CD4-positive, CD25-positive, alpha-beta regulatory T cell (primary cell): ENCODE results near the gene CSF3R. TPM values are rescaled to one million over a fixed set of nuclear protein-coding genes. Genes with fewer than 3 reads are reported as not detected.

Source experiments
- ATAC-seq, 2 donors: fragments of 150-1000 bp; cut with Tn5 transposase; one replicate each; pipeline ENCODE4 v1.10.0; 2021; ENCODE audit warnings: low read depth in 2 of 2, moderate number of reproducible peaks in 2 of 2, moderate library complexity in 1 of 2
- DNase-seq, 3 donors: peaks; one replicate each; pipeline versions ENCODE4 v3.0.0 to v3.0.0-alpha.2; 2012 to 2022; ENCODE audit warnings: mixed read lengths in 1 of 3
- H3K27ac ChIP-seq: one replicate; pipeline ENCODE4 v1.7.0; 2013; ENCODE audit warnings: mild to moderate bottlenecking, low read length; ENCODE audit not compliant: insufficient read depth, poor library complexity, severe bottlenecking
- H3K27me3 ChIP-seq: one replicate; pipeline ENCODE4 v1.7.0; 2013; ENCODE audit warnings: low read length; ENCODE audit not compliant: control insufficient read depth, insufficient read depth
- H3K36me3 ChIP-seq: one replicate; pipeline ENCODE4 v1.7.0; 2013; ENCODE audit warnings: mild to moderate bottlenecking, low read length, moderate library complexity; ENCODE audit not compliant: control insufficient read depth, insufficient read depth
- H3K4me1 ChIP-seq: 2 replicates; pipeline ENCODE4 v1.7.0; 2013; ENCODE audit warnings: mild to moderate bottlenecking, low read length; ENCODE audit not compliant: insufficient read depth, control insufficient read depth, poor library complexity, severe bottlenecking
- H3K4me3 ChIP-seq: one replicate; pipeline ENCODE4 v1.7.0; 2013; ENCODE audit warnings: low read depth, mild to moderate bottlenecking, low read length, moderate library complexity
- H3K9me3 ChIP-seq, 2 experiments: 1 replicate in 1 of 2; 2 replicates in 1 of 2; pipeline ENCODE4 v1.7.0; 2013; ENCODE audit warnings: low read length in 2 of 2, mild to moderate bottlenecking in 1 of 2, moderate library complexity in 1 of 2; ENCODE audit not compliant: control insufficient read depth in 2 of 2
- H3K27ac Mint-ChIP-seq, 3 donors: one replicate each; pipeline ENCODE4 v1.8.0; 2020 to 2022; ENCODE audit warnings: mild to moderate bottlenecking in 3 of 3, mixed read lengths in 3 of 3, moderate library complexity in 2 of 3
- H3K27me3 Mint-ChIP-seq: one replicate; pipeline ENCODE4 v1.8.0; 2022; ENCODE audit warnings: mild to moderate bottlenecking, mixed read lengths
- H3K36me3 Mint-ChIP-seq: one replicate; pipeline ENCODE4 v1.8.0; 2020; ENCODE audit warnings: mixed read lengths
- H3K4me1 Mint-ChIP-seq, 4 donors: one replicate each; pipeline ENCODE4 v1.8.0; 2020 to 2022; ENCODE audit warnings: mixed read lengths in 4 of 4, mild to moderate bottlenecking in 1 of 4
- H3K4me3 Mint-ChIP-seq, 4 donors: one replicate each; pipeline ENCODE4 v1.8.0; 2020 to 2022; ENCODE audit warnings: mild to moderate bottlenecking in 4 of 4, mixed read lengths in 4 of 4, moderate library complexity in 3 of 4
- H3K9me3 Mint-ChIP-seq, 7 donors: one replicate each; pipeline ENCODE4 v1.8.0; 2020 to 2022; ENCODE audit warnings: mixed read lengths in 7 of 7, mild to moderate bottlenecking in 3 of 7, moderate library complexity in 2 of 7
- polyA plus RNA-seq, 4 donors: library from polyadenylated mRNA; unstranded; fragments of 300-500 nt; fragmentation: Illumina TruSeq; gene quantifications; one replicate each; pipeline ENCODE4 v1.2.3, GENCODE V29; 2021
- total RNA-seq: library from RNA; stranded (reverse); gene quantifications from one replicate; pipeline ENCODE4 v1.2.3, GENCODE V29; 2022

CSF3R gene
- 3.6 TPM for total RNA-seq
- polyA plus RNA-seq = under 1 TPM in 3 of 4 donors, not detected in 1; 0.10 to 0.33 (median 0.13) TPM

DNA sequence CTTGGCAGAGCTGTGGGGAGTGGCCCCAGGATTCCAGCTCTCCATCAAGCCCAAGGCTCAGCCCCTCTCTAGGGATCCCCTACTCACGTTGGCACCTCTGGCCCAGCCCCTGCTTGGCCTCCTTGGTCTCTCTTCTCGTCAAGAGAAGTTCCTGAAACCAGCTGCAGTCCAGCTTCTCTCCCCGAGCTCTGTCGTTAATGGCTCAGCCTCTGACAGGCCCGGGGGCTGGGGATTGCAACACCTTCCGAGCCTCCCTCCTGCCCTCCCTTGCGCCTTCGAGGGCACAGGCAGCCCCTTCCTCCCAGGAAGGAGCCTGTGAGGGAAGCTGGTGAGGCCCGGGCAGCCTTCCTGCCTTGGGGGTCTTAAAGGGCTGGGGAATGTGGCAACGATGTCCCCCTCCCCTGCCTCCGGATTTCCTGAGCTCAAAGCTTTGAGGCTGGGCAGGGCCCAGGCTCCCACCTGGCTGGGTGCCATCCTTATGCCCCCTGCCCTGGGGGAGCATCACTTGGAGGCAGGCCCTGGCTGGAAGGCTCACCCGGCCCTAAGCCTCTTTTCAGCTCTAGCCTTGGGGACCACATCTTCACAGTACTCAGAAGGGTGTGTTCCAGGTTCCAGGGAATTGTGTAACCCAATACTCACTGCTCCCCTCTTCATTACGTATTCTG, at the start of gene CSF3R:
TSS of gene CSF3R (minus strand) at position 190 of the 665 bp plus-strand sequence. CDS start 3,417 bp downstream, outside the sequence.
- Histone ChIP-seq H3K27me3 (peaks cover 2% of the 10 kb centered on the region), H3K9me3 (no peaks in the 10 kb centered on the region), H3K4me3 (no peak within 1 kb of the TSS), H3K27ac (no peak within 1 kb of the TSS), H3K4me1 (peaks cover 4% of the 10 kb centered on the region), H3K36me3 (no peaks in the 10 kb centered on the region)
- H3K4me1 Mint-ChIP-seq = peaks cover 0 to 12% (median 1%) of the 10 kb centered on the region in 4 donors
- no peak for DNase-seq
- no peaks in the 10 kb centered on the region for H3K36me3 Mint-ChIP-seq
- H3K27ac Mint-ChIP-seq = peak within 1 kb of the TSS in 1 of 3 donors; percentile 75
- H3K27me3 Mint-ChIP-seq = peaks cover 20% of the 10 kb centered on the region
- no peaks in the 10 kb centered on the region for H3K9me3 Mint-ChIP-seq
- no peak for ATAC-seq
- H3K4me3 Mint-ChIP-seq = peak within 1 kb of the TSS in 3 of 4 donors; percentile 12 to 76 (median 62)

DNA sequence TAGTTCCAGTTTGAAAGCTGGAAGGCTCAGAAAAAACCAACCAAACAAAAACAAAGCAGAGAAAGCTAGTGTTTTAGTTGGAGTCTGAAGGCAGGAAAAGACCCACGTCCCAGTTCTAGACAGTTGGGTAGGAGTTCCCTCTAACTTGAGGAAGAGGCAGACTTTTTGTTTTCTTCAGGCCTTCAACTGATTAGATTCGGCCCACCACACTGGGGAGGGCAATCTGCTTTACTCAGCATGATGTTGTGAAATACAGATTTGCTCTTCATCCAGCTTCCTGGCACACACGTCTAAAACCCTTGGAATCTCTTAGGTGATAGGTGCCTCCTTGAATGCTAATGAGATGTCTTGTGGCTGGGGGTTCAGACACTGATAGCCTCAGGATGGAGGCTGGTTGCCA, 49.1 kb upstream of the CSF3R start:
- H3K27ac ChIP-seq = no peak overlapping the region
- no peaks in the 10 kb centered on the region for H3K9me3 ChIP-seq
- Mint-ChIP-seq H3K4me3 (no peak overlapping the region), H3K36me3 (no peaks in the 10 kb centered on the region), H3K4me1 (no peaks in the 10 kb centered on the region), H3K27ac (no peak overlapping the region), H3K27me3 (peaks cover 15% of the 10 kb centered on the region), H3K9me3 (peaks cover 0 to 3% (median 0%) of the 10 kb centered on the region in 7 donors)
- ATAC-seq (no peak), DNase-seq (no peak)
- H3K4me3 ChIP-seq = no peak overlapping the region
- no peaks in the 10 kb centered on the region for H3K4me1 ChIP-seq
- no peaks in the 10 kb centered on the region for H3K36me3 ChIP-seq
- H3K27me3 ChIP-seq = no peaks in the 10 kb centered on the region

DNA sequence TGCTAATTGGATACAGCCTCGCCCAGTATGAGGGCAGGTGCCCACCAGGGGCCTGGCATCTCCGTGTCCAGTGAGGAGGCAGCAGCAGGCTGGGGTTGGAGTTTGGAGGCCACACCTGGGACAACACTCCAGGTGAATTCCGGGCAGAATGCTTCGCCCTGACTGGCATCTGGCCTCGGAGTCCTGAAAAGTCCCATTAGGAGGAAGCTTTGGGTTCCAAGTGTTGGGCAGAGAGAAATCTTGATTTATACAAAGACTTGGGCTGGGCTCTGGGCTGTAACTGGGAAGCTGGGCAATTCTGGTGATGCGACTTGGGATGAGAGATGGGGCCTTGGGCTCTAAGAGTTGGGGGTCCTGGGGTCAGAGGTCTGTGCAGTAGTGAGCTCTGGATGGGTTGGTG, 48.1 kb upstream of the CSF3R start:
- Mint-ChIP-seq H3K27ac (no peak overlapping the region), H3K9me3 (peaks cover 0 to 3% (median 0%) of the 10 kb centered on the region in 7 donors), H3K36me3 (no peaks in the 10 kb centered on the region), H3K4me1 (no peaks in the 10 kb centered on the region), H3K4me3 (no peak overlapping the region), H3K27me3 (peaks cover 13% of the 10 kb centered on the region)
- Histone ChIP-seq H3K4me3 (no peak overlapping the region), H3K9me3 (no peaks in the 10 kb centered on the region), H3K4me1 (no peaks in the 10 kb centered on the region), H3K27ac (no peak overlapping the region), H3K27me3 (no peaks in the 10 kb centered on the region), H3K36me3 (no peaks in the 10 kb centered on the region)
- ATAC-seq (no peak), DNase-seq (no peak)

DNA sequence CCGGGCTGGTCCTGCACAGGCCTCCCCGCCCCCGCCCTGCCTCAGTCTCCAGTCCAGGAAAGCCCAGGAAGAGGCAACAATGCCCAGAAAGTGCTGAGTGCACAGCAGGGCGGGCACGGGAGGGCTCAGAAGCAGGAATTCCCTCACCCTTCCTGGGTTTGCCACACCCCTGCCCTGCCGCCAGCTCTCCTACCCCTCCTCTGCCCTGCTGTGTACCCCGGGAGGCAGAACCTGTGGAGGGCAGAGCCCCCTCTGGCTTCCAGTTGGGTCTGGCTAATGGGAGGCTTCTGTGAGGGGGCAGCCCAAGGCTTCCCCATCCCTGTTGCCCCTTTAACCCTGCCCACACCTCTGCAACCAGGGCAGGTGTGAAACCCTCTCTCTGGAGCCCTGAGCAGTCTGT, 47.5 kb upstream of the CSF3R start:
- H3K9me3 Mint-ChIP-seq = peaks cover 0 to 3% (median 0%) of the 10 kb centered on the region in 7 donors

DNA sequence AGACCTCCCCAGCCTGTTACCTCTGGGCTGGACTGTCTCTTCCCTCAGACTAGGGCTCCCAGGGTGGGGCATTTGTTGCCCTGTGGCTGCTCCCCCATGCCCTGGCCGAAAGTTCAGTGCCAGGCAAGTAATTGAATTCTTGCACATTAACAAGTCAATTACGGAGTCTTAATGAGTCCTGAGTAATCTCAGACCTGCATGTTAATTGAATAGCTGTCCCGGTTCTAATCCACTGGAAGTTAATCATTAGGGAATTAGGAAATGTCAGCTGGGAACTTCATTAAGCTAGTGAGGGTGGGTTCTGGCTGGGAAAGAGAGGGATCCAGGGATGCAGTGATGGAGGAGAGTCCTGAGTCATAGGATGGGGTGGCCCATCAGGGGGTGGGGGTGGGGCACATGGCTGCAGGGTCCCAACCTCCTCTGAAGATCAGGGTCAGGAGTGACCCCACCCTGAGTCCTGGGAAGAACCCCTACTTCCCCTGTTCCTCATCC, 47.1 kb upstream of the CSF3R start:
- Histone ChIP-seq H3K9me3 (no peaks in the 10 kb centered on the region), H3K27me3 (no peaks in the 10 kb centered on the region), H3K36me3 (no peaks in the 10 kb centered on the region), H3K27ac (no peak overlapping the region), H3K4me3 (no peak overlapping the region), H3K4me1 (no peaks in the 10 kb centered on the region)
- H3K4me1 Mint-ChIP-seq = no peaks in the 10 kb centered on the region
- peak overlapping the region in 1 of 3 donors; percentile 11 for H3K27ac Mint-ChIP-seq
- ATAC-seq = no peak
- H3K9me3 Mint-ChIP-seq = peaks cover 0 to 3% (median 0%) of the 10 kb centered on the region in 7 donors
- no peak overlapping the region for H3K4me3 Mint-ChIP-seq
- no peaks in the 10 kb centered on the region for H3K36me3 Mint-ChIP-seq
- peaks cover 6% of the 10 kb centered on the region for H3K27me3 Mint-ChIP-seq
- DNase-seq = no peak

More for the DNA sequence above, 47.5 kb upstream of the CSF3R start:
- DNase-seq = no peak
- peaks cover 8% of the 10 kb centered on the region for H3K27me3 Mint-ChIP-seq
- Histone ChIP-seq H3K9me3 (no peaks in the 10 kb centered on the region), H3K27ac (no peak overlapping the region), H3K4me1 (no peaks in the 10 kb centered on the region), H3K4me3 (no peak overlapping the region), H3K36me3 (no peaks in the 10 kb centered on the region), H3K27me3 (no peaks in the 10 kb centered on the region)
- H3K36me3 Mint-ChIP-seq = no peaks in the 10 kb centered on the region
- H3K27ac Mint-ChIP-seq = no peak overlapping the region
- no peak overlapping the region for H3K4me3 Mint-ChIP-seq
- no peaks in the 10 kb centered on the region for H3K4me1 Mint-ChIP-seq
- no peak for ATAC-seq

DNA sequence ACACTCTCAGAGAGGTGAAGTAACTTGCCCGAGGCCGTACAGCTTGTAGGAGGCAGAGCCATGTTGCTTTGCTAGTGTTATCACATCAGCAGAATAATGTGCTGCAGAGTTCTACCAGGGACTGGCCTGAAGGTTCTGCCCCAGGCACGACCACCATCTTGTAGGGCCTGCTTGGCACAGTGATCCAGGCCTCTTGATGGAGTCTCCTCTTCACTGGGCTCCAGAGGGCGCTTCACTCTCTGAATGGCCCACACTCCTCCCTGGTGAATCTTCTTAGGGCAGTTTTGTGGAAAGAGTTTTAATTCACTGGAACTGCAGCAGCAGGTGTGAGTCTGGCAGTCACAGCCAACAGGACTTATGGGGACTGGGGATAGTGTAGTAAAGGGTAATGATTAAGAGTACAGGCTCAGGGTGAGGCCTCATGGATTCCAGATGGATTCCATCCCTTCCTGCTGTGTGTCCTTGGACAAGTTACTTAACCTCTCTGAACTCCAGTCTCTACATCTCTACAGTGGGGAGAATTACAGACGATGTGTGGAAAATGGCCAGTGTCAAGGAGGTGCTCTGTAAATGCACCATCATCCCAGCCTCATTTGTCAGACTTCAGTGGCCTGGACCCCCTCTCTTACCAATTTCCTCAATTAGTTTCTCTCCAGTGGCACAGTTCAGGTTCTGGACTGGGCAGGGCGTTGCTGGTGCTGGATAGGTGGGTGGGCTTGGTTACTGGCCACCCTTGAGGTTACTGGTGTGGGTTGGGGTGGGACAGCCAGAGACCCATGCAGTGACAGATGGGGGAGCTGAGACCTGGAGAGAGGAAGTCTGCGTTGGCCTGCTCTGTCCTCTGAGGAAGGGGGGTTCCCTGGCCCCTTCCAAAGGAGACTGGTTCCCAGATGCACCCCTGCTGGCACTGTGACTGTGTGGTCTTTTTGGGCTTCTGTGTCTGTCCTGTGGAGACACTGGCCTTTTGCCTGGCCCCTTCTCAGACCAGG, 45.9 kb upstream of the CSF3R start:
- DNase-seq = no peak
- Histone ChIP-seq H3K27me3 (no peaks in the 10 kb centered on the region), H3K4me3 (no peak overlapping the region), H3K36me3 (no peaks in the 10 kb centered on the region), H3K4me1 (no peaks in the 10 kb centered on the region), H3K27ac (no peak overlapping the region), H3K9me3 (no peaks in the 10 kb centered on the region)
- no peak for ATAC-seq
- no peak overlapping the region for H3K27ac Mint-ChIP-seq
- no peaks in the 10 kb centered on the region for H3K36me3 Mint-ChIP-seq
- peaks cover 4% of the 10 kb centered on the region for H3K27me3 Mint-ChIP-seq
- no peak overlapping the region for H3K4me3 Mint-ChIP-seq
- H3K9me3 Mint-ChIP-seq = peaks cover 0 to 3% (median 0%) of the 10 kb centered on the region in 7 donors
- H3K4me1 Mint-ChIP-seq = peaks cover 0 to 10% (median 5%) of the 10 kb centered on the region in 4 donors

DNA sequence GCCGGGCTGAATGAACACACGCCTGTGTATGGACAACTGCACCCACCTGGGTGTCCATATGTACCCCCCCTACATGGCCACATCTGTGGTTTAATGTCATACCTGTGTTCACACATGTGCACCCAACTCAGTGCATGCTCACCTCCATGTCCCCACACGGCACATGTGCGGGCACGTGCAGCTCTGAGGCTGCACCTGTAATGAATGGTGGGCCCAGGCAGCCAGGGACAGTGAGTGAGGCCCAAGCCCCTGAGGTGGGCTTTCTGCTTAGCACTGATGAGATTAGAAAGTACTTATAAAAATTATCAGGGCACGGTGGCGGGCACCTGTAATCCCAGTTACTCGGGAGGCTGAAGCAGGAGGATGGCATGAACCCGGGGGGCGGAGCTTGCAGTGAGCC, 42.5 kb upstream of the CSF3R start:
- Histone ChIP-seq H3K36me3 (no peaks in the 10 kb centered on the region), H3K27ac (no peak overlapping the region), H3K4me3 (no peak overlapping the region), H3K9me3 (no peaks in the 10 kb centered on the region), H3K4me1 (no peaks in the 10 kb centered on the region), H3K27me3 (no peaks in the 10 kb centered on the region)
- Mint-ChIP-seq H3K9me3 (no peaks in the 10 kb centered on the region), H3K27me3 (no peaks in the 10 kb centered on the region), H3K36me3 (no peaks in the 10 kb centered on the region), H3K4me1 (peaks cover 0 to 14% (median 6%) of the 10 kb centered on the region in 4 donors), H3K4me3 (no peak overlapping the region), H3K27ac (no peak overlapping the region)
- no peak for ATAC-seq
- DNase-seq = no peak
